ENCODE results near the gene IPO11.

The IPO11 gene

DNA sequence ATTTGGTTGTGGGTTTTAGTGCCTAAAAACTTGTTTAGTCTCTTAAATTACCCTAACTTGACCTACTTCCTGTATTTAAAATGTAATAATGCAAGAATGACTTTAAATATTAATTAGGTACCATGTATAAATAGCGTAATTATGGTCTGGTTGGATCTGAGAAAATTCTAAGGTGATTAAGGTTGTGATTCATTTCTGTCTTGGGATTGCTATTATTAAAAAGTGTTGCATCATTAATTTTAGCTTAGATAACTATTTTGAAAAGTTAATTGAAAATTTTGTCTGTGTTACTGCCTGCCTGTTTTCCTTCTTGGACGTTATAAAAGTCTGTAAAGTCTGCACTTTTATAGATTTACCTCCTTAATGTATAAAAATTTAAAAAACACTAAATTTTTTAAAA is 177.8 kb downstream of the IPO11 start:
- DNase-seq (ENCODE audit: low read depth), result no peak
- no peak for TF ChIP-seq CTCF (IDR thresholded peaks at IDR 0.05; ENCODE audit: low read depth, low read length, missing control alignments)
- H3K4me3 ChIP-seq (ENCODE audit: low read depth, low read length), result no peak overlapping the region

- TF ChIP-seq CTCF (IDR thresholded peaks at IDR 0.05; ENCODE audit: low read depth, low read length, missing control alignments), result no peak
- DNase-seq (ENCODE audit: low read depth), result no peak
- no peak overlapping the region for H3K4me3 ChIP-seq (ENCODE audit: low read depth, low read length)
Observed at GRCh38 chr5:62592558-62592957, 180.0 kb downstream of the IPO11 start.

- DNase-seq (ENCODE audit: low read depth), result no peak
- TF ChIP-seq CTCF (IDR thresholded peaks at IDR 0.05; ENCODE audit: low read depth, low read length, missing control alignments), result no peak
- H3K4me3 ChIP-seq (ENCODE audit: low read depth, low read length), result no peak overlapping the region
Observed at GRCh38 chr5:62593331-62593730, 180.8 kb downstream of the IPO11 start.

GRCh38 chr5:62594364-62594984 is 181.9 kb downstream of the IPO11 start:
- DNase-seq (ENCODE audit: low read depth), result no peak
- H3K4me3 ChIP-seq (ENCODE audit: low read depth, low read length), result no peak overlapping the region
- TF ChIP-seq CTCF (IDR thresholded peaks at IDR 0.05; ENCODE audit: low read depth, low read length, missing control alignments), result no peak

GRCh38 chr5:62596096-62596495 is 183.5 kb downstream of the IPO11 start:
- no peak for DNase-seq (ENCODE audit: low read depth)

GRCh38 chr5:62596691-62597090 is 184.1 kb downstream of the IPO11 start:
- no peak overlapping the region for H3K4me3 ChIP-seq (ENCODE audit: low read depth, low read length)
- TF ChIP-seq CTCF (IDR thresholded peaks at IDR 0.05; ENCODE audit: low read depth, low read length, missing control alignments), result no peak
- no peak for DNase-seq (ENCODE audit: low read depth)

More at GRCh38 chr5:62596096-62596495, 183.5 kb downstream of the IPO11 start:
- no peak overlapping the region for H3K4me3 ChIP-seq (ENCODE audit: low read depth, low read length)
- no peak for TF ChIP-seq CTCF (IDR thresholded peaks at IDR 0.05; ENCODE audit: low read depth, low read length, missing control alignments)

- DNase-seq (ENCODE audit: low read depth), result no peak
- TF ChIP-seq CTCF (IDR thresholded peaks at IDR 0.05; ENCODE audit: low read depth, low read length, missing control alignments), result no peak
Observed at GRCh38 chr5:62597314-62597713, 184.8 kb downstream of the IPO11 start.

More at GRCh38 chr5:62597314-62597713, 184.8 kb downstream of the IPO11 start:
- no peak overlapping the region for H3K4me3 ChIP-seq (ENCODE audit: low read depth, low read length)

Data from GM12864 (cell line).